NCI-H2171 (cell line): Measurements from ENCODE around the gene TPMT.
A peak's percentile ranks its signal among the peaks of the same experiment; 100 is the strongest.
"Not testable (repeated sequence)": the region's sequence is repeated elsewhere in the genome, so short reads cannot be mapped to it uniquely, and the experiment has no call there.

Experiments used
- DNase-seq: peaks from one replicate; lab custom pipeline; 2025; lab: John Stamatoyannopoulos, UW

The TPMT gene

GRCh38 chr6:18155150-18155863 lies 430 bp upstream of the TPMT start, which contains the start of gene KDM1B:
Gene KDM1B, plus strand, starts transcription at chr6:18155422. Its CDS starts 4,474 bp downstream, at chr6:18159896.
- DNase-seq = peak; percentile 98

- DNase-seq = no peak
These were observed 1.6 kb downstream of the TPMT start for GRCh38 chr6:18153311-18153703.

DNA sequence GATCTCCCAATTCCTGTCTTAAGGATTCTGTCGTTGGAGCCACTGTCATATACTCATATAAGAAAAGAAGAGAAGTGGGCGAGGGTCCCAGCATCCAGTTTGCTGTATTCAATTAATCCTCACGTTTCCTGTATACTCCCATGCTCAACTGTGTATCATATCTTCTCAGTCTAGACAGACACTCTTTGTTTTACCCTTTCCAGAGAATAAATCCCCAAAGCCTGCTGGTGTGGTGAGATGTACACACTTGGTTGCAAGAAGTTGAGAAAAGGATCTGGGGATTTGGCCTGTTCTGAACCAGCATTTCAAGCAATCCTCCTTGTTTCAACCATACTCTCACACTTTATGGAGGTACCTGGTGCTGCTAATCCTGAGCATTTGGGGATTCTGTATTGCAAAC lies 3.1 kb downstream of the TPMT start:
- DNase-seq = no peak

- DNase-seq = not testable (repeated sequence)
These were observed 3.5 kb downstream of the TPMT start for GRCh38 chr6:18151391-18151790.

GRCh38 chr6:18148304-18149025 lies 6.4 kb downstream of the TPMT start:
- no peak for DNase-seq

DNA sequence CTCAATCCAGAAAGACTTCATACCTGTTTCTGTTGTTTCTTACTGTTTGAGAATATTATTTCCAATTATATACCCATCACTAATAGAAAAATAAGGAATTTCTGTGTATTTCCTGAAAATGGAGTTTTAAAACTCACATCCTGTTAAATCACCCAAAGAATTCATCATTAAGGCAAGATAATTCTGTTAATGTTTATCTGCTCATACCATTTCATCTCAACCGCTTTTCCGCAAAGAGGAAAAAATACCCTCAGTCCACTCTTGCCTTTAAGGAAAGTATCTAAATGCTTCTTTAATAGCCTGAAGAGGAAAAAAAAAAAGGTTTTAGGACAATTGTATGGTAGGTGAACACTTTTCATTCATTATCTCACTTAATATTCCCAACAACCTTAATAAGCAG lies 7.3 kb downstream of the TPMT start:
- DNase-seq = no peak

- DNase-seq = no peak
These were observed 7.7 kb downstream of the TPMT start for GRCh38 chr6:18147160-18147559.

DNA sequence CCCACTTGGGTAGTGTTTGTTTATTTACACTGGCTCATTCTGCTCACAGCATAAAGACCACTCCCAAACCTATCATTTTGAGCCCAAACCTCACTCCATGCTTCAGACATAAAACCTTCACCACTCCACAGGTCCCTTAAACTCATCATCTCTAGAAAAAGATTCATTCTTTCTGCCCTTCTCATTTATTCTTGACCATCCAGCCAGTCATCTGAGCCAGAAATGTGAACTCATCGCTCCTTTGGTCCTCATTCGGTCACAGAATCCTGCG lies 12.4 kb downstream of the TPMT start:
- DNase-seq = no peak

GRCh38 chr6:18141805-18142590 lies 12.9 kb downstream of the TPMT start:
- DNase-seq = peak; percentile 37

DNA sequence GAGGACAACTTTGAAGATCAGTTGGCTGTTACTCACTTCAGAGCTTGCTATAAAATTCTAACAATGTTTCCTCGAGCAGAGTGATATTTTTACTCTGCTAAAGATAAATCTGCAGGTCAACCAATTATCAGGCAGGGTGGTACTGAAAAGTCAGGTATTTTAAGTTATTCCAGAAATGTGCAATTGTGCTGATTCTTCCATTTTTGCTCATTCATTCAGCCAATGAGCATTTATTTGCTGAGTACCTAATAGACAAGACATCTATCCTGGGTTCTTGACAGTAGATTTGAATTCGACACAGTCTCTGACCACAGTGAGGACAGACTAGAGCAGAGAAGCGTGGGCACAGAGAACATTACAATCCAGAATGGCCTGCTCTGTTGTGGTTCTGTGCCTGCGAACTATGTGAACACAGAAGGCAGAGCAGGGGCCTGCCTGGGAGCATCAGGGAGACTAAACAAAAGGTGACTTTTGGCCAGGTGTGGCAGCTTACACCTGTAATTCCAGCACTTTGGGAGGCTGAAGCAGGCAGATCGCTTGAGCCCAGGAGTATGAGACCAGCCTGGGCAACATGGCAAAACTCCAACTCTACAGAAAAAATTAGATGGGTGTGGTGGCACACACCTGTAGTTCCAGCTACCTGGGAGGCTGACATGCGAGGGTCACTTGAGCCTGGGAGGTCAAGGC lies 14.8 kb downstream of the TPMT start:
- DNase-seq = no peak

- DNase-seq = no peak
These were observed 16.0 kb downstream of the TPMT start for GRCh38 chr6:18138906-18139305.

- DNase-seq = no peak
These were observed 18.6 kb downstream of the TPMT start for GRCh38 chr6:18136260-18136659.

GRCh38 chr6:18135171-18135570 lies 19.7 kb downstream of the TPMT start:
- DNase-seq = no peak

DNA sequence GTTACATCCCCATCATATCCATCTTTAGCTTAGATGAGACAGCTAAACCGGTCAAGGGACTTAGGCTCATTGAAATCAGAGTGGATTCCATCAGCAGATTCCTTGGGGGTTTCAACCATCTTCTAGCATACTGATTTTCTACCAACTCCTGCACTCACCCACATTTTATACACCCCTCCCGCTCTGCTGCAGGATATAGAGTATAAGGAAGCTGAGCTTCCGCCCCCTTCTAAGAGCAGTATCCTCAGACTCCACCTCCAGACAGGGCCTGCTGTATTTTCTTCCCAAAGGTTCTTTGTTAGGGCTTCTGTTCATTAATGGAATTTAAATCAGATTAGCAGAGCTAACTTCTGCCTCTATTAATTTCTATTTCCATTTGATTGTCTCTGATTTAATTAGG lies 22.5 kb downstream of the TPMT start:
- no peak for DNase-seq

DNA sequence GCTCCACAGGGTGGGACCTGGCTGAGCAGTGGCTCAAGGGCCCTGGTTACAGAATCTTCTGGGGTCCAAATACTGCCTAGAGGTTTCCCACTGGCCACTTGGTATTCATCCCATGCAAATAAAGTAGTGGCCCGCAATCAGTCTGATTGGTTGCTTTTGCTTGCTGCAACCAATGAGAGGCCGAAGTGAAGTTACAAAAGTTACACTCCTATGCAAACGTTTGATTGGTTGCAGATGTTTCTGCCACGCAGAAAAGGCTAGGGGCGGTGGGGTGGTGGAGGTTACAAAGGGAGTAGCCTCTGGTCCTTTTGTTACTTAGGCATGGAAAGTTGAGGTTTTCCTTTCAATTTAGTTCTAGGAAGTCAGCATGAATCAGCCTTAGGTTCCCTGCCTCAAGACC lies 28.8 kb downstream of the TPMT start:
- DNase-seq = no peak

GRCh38 chr6:18122128-18123093 lies 32.5 kb downstream of the TPMT start, which contains the start of gene NHLRC1:
Gene NHLRC1, minus strand, starts transcription at chr6:18122677. Its CDS starts 71 bp downstream, at chr6:18122606.
- peak; percentile 90 for DNase-seq

GRCh38 chr6:18121580-18122127 lies 33.2 kb downstream of the TPMT start:
- no peak for DNase-seq

GRCh38 chr6:18119236-18119635 lies 35.6 kb downstream of the TPMT start:
- DNase-seq = no peak

- peak; percentile 58 for DNase-seq
These were observed 36.5 kb downstream of the TPMT start for GRCh38 chr6:18118330-18118729.

- peak; percentile 14 for DNase-seq
These were observed 37.7 kb downstream of the TPMT start for GRCh38 chr6:18117136-18117535.

GRCh38 chr6:18115356-18115755 lies 39.5 kb downstream of the TPMT start:
- no peak for DNase-seq
